ENCODE measurements around the gene KCTD19.

KCTD19 gene

GRCh38 chr16:67301080-67301782 is 25.3 kb downstream of the KCTD19 start:
- H3K27me3 ChIP-seq (ENCODE audit: control insufficient read depth in 1 of 2, insufficient read depth in 2 of 2, low read length in 2 of 2): no peaks in the 10 kb centered on the region
- no peaks in the 10 kb centered on the region for H3K4me1 ChIP-seq (ENCODE audit: control insufficient read depth in 1 of 2, insufficient read depth in 2 of 2, low read length in 2 of 2)
- H3K4me3 ChIP-seq (ENCODE audit: low read depth in 1 of 2, low read length in 2 of 2): no peak overlapping the region
- no peak overlapping the region for H3K9ac ChIP-seq (ENCODE audit: low read depth in 1 of 2, low read length in 2 of 2)
- no peak overlapping the region for H3K27ac ChIP-seq (ENCODE audit: low read depth, low read length)
- no peaks in the 10 kb centered on the region for H3K36me3 ChIP-seq (ENCODE audit: control insufficient read depth in 1 of 2, insufficient read depth in 2 of 2, low read length in 2 of 2)
- H3K9me3 ChIP-seq (ENCODE audit: control insufficient read depth in 1 of 2, low read length in 2 of 2): no peaks in the 10 kb centered on the region

GRCh38 chr16:67299269-67299668 is 27.3 kb downstream of the KCTD19 start:
- Histone ChIP-seq H3K4me3 (ENCODE audit: low read depth in 1 of 2, low read length in 2 of 2) (no peak overlapping the region), H3K4me1 (ENCODE audit: control insufficient read depth in 1 of 2, insufficient read depth in 2 of 2, low read length in 2 of 2) (no peaks in the 10 kb centered on the region), H3K36me3 (ENCODE audit: control insufficient read depth in 1 of 2, insufficient read depth in 2 of 2, low read length in 2 of 2) (no peaks in the 10 kb centered on the region), H3K9ac (ENCODE audit: low read depth in 1 of 2, low read length in 2 of 2) (no peak overlapping the region), H3K27ac (ENCODE audit: low read depth, low read length) (no peak overlapping the region), H3K27me3 (ENCODE audit: control insufficient read depth in 1 of 2, insufficient read depth in 2 of 2, low read length in 2 of 2) (no peaks in the 10 kb centered on the region), H3K9me3 (ENCODE audit: control insufficient read depth in 1 of 2, low read length in 2 of 2) (no peaks in the 10 kb centered on the region)

GRCh38 chr16:67298277-67298676 is 28.3 kb downstream of the KCTD19 start:
- Histone ChIP-seq H3K27ac (ENCODE audit: low read depth, low read length) (no peak overlapping the region), H3K27me3 (ENCODE audit: control insufficient read depth in 1 of 2, insufficient read depth in 2 of 2, low read length in 2 of 2) (no peaks in the 10 kb centered on the region), H3K4me1 (ENCODE audit: control insufficient read depth in 1 of 2, insufficient read depth in 2 of 2, low read length in 2 of 2) (no peaks in the 10 kb centered on the region), H3K9ac (ENCODE audit: low read depth in 1 of 2, low read length in 2 of 2) (no peak overlapping the region), H3K36me3 (ENCODE audit: control insufficient read depth in 1 of 2, insufficient read depth in 2 of 2, low read length in 2 of 2) (no peaks in the 10 kb centered on the region), H3K9me3 (ENCODE audit: control insufficient read depth in 1 of 2, low read length in 2 of 2) (no peaks in the 10 kb centered on the region), H3K4me3 (ENCODE audit: low read depth in 1 of 2, low read length in 2 of 2) (no peak overlapping the region)

GRCh38 chr16:67296420-67296819 is 30.1 kb downstream of the KCTD19 start:
- H3K4me1 ChIP-seq (ENCODE audit: control insufficient read depth in 1 of 2, insufficient read depth in 2 of 2, low read length in 2 of 2): no peaks in the 10 kb centered on the region
- no peaks in the 10 kb centered on the region for H3K9me3 ChIP-seq (ENCODE audit: control insufficient read depth in 1 of 2, low read length in 2 of 2)
- H3K4me3 ChIP-seq (ENCODE audit: low read depth in 1 of 2, low read length in 2 of 2): no peak overlapping the region
- no peaks in the 10 kb centered on the region for H3K36me3 ChIP-seq (ENCODE audit: control insufficient read depth in 1 of 2, insufficient read depth in 2 of 2, low read length in 2 of 2)
- H3K27ac ChIP-seq (ENCODE audit: low read depth, low read length): no peak overlapping the region
- no peaks in the 10 kb centered on the region for H3K27me3 ChIP-seq (ENCODE audit: control insufficient read depth in 1 of 2, insufficient read depth in 2 of 2, low read length in 2 of 2)
- no peak overlapping the region for H3K9ac ChIP-seq (ENCODE audit: low read depth in 1 of 2, low read length in 2 of 2)

- Histone ChIP-seq H3K9me3 (ENCODE audit: control insufficient read depth in 1 of 2, low read length in 2 of 2) (no peaks in the 10 kb centered on the region), H3K27ac (ENCODE audit: low read depth, low read length) (no peak overlapping the region), H3K4me3 (ENCODE audit: low read depth in 1 of 2, low read length in 2 of 2) (no peak overlapping the region), H3K36me3 (ENCODE audit: control insufficient read depth in 1 of 2, insufficient read depth in 2 of 2, low read length in 2 of 2) (no peaks in the 10 kb centered on the region), H3K4me1 (ENCODE audit: control insufficient read depth in 1 of 2, insufficient read depth in 2 of 2, low read length in 2 of 2) (no peaks in the 10 kb centered on the region), H3K27me3 (ENCODE audit: control insufficient read depth in 1 of 2, insufficient read depth in 2 of 2, low read length in 2 of 2) (no peaks in the 10 kb centered on the region), H3K9ac (ENCODE audit: low read depth in 1 of 2, low read length in 2 of 2) (no peak overlapping the region)
Observed at GRCh38 chr16:67294938-67295361, 31.6 kb downstream of the KCTD19 start.

- Histone ChIP-seq H3K4me1 (ENCODE audit: control insufficient read depth in 1 of 2, insufficient read depth in 2 of 2, low read length in 2 of 2) (no peaks in the 10 kb centered on the region), H3K9ac (ENCODE audit: low read depth in 1 of 2, low read length in 2 of 2) (no peak overlapping the region), H3K36me3 (ENCODE audit: control insufficient read depth in 1 of 2, insufficient read depth in 2 of 2, low read length in 2 of 2) (no peaks in the 10 kb centered on the region), H3K9me3 (ENCODE audit: control insufficient read depth in 1 of 2, low read length in 2 of 2) (no peaks in the 10 kb centered on the region), H3K27me3 (ENCODE audit: control insufficient read depth in 1 of 2, insufficient read depth in 2 of 2, low read length in 2 of 2) (no peaks in the 10 kb centered on the region), H3K4me3 (ENCODE audit: low read depth in 1 of 2, low read length in 2 of 2) (no peak overlapping the region), H3K27ac (ENCODE audit: low read depth, low read length) (no peak overlapping the region)
Observed at GRCh38 chr16:67294171-67294757, 32.3 kb downstream of the KCTD19 start.

- Histone ChIP-seq H3K27me3 (ENCODE audit: control insufficient read depth in 1 of 2, insufficient read depth in 2 of 2, low read length in 2 of 2) (no peaks in the 10 kb centered on the region), H3K9me3 (ENCODE audit: control insufficient read depth in 1 of 2, low read length in 2 of 2) (no peaks in the 10 kb centered on the region), H3K4me1 (ENCODE audit: control insufficient read depth in 1 of 2, insufficient read depth in 2 of 2, low read length in 2 of 2) (no peaks in the 10 kb centered on the region)
Observed at GRCh38 chr16:67291461-67291860, 35.1 kb downstream of the KCTD19 start.

GRCh38 chr16:67287960-67288359 is 38.6 kb downstream of the KCTD19 start:
- H3K9me3 ChIP-seq (ENCODE audit: control insufficient read depth in 1 of 2, low read length in 2 of 2): no peaks in the 10 kb centered on the region
- no peak overlapping the region for H3K4me3 ChIP-seq (ENCODE audit: low read depth in 1 of 2, low read length in 2 of 2)
- H3K27ac ChIP-seq (ENCODE audit: low read depth, low read length): no peak overlapping the region
- H3K36me3 ChIP-seq (ENCODE audit: control insufficient read depth in 1 of 2, insufficient read depth in 2 of 2, low read length in 2 of 2): no peaks in the 10 kb centered on the region
- no peaks in the 10 kb centered on the region for H3K4me1 ChIP-seq (ENCODE audit: control insufficient read depth in 1 of 2, insufficient read depth in 2 of 2, low read length in 2 of 2)
- H3K9ac ChIP-seq (ENCODE audit: low read depth in 1 of 2, low read length in 2 of 2): no peak overlapping the region
- no peaks in the 10 kb centered on the region for H3K27me3 ChIP-seq (ENCODE audit: control insufficient read depth in 1 of 2, insufficient read depth in 2 of 2, low read length in 2 of 2)

More at GRCh38 chr16:67291461-67291860, 35.1 kb downstream of the KCTD19 start:
- Histone ChIP-seq H3K4me3 (ENCODE audit: low read depth in 1 of 2, low read length in 2 of 2) (no peak overlapping the region), H3K36me3 (ENCODE audit: control insufficient read depth in 1 of 2, insufficient read depth in 2 of 2, low read length in 2 of 2) (no peaks in the 10 kb centered on the region), H3K9ac (ENCODE audit: low read depth in 1 of 2, low read length in 2 of 2) (no peak overlapping the region), H3K27ac (ENCODE audit: low read depth, low read length) (no peak overlapping the region)

GRCh38 chr16:67286441-67287235 is 39.9 kb downstream of the KCTD19 start:
- H3K4me3 ChIP-seq (ENCODE audit: low read depth in 1 of 2, low read length in 2 of 2): no peak overlapping the region
- no peak overlapping the region for H3K9ac ChIP-seq (ENCODE audit: low read depth in 1 of 2, low read length in 2 of 2)
- H3K36me3 ChIP-seq (ENCODE audit: control insufficient read depth in 1 of 2, insufficient read depth in 2 of 2, low read length in 2 of 2): no peaks in the 10 kb centered on the region
- H3K27ac ChIP-seq (ENCODE audit: low read depth, low read length): no peak overlapping the region
- H3K9me3 ChIP-seq (ENCODE audit: control insufficient read depth in 1 of 2, low read length in 2 of 2): no peaks in the 10 kb centered on the region
- no peaks in the 10 kb centered on the region for H3K4me1 ChIP-seq (ENCODE audit: control insufficient read depth in 1 of 2, insufficient read depth in 2 of 2, low read length in 2 of 2)
- H3K27me3 ChIP-seq (ENCODE audit: control insufficient read depth in 1 of 2, insufficient read depth in 2 of 2, low read length in 2 of 2): no peaks in the 10 kb centered on the region
